B cell (primary cell): ENCODE results near the gene M6PR.

ENCODE experiments used
- CTCF ChIP-seq: fragments of 200-600 bp; IDR thresholded peaks from one replicate; pipeline ENCODE4 v1.8.0; 2022; ENCODE audit warnings: antibody characterized with exemption, mild to moderate bottlenecking
- EZH2 ChIP-seq: IDR thresholded peaks from 2 replicates; pipeline ENCODE4 v1.6.1; 2012; ENCODE audit warnings: borderline replicate concordance, low read depth, mild to moderate bottlenecking, moderate library complexity, low read length; ENCODE audit not compliant: insufficient read depth, poor library complexity, severe bottlenecking

DNA sequence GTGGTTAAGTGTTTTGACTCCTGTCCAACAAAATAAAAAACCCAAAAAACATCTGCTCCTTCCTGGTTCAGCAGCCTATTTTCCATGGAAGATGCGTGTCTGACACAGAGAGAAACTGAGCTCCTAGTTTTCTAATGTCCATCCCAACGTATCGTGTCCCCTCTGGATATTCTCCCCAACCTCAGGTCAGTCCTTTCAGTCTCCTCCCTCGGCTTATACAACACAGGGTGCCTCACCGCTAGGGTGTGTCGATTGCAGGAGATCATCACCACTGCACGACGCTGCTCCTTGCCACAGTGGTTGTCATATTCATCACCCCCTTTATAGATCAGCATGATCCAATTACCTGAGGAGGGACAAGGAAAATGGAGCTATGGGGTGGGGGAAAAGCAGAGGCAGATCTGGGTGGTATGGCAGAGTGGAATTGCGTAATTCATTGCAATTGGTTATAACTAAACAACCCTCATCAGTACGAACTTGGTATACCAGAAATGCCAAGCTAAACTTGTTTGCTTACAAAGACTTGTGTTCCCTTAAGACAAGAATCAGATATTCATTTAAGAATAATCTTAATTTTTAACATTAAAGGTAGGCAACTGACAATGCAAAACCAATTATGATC lies 5.8 kb downstream of the M6PR start:
- TF ChIP-seq CTCF (no peak), EZH2 (no peak)
